OCI-LY1 (cell line): ENCODE measurements around the gene CCDC73.

Source experiments
- H2AFZ ChIP-seq: fragments of 200-600 bp; sonication (generic), shearing (Covaris generic); 2 replicates; pipeline ENCODE4 v1.6.0; 2014; ENCODE audit warnings: antibody characterized with exemption, mild to moderate bottlenecking, low read length
- H3F3A ChIP-seq: fragments of 200-600 bp; sonication (generic), shearing (Covaris generic); 2 replicates; pipeline ENCODE4 v1.6.0; 2014; ENCODE audit warnings: mild to moderate bottlenecking, antibody characterized with exemption, low read length, moderate library complexity; ENCODE audit not compliant: insufficient read depth
- H3K27ac ChIP-seq: fragments of 200-600 bp; sonication (generic); 2 replicates; pipeline ENCODE4 v1.5.1; 2014; ENCODE audit warnings: low read length, mixed run types, mild to moderate bottlenecking, low read depth; ENCODE audit not compliant: poor library complexity, severe bottlenecking
- H3K27me3 ChIP-seq: fragments of 200-600 bp; sonication (generic); 2 replicates; pipeline ENCODE4 v1.6.0; 2014; ENCODE audit warnings: antibody characterized with exemption, mild to moderate bottlenecking, low read length, moderate library complexity; ENCODE audit not compliant: insufficient read depth
- H3K36me3 ChIP-seq: fragments of 200-600 bp; sonication (generic); 2 replicates; pipeline ENCODE4 v1.6.1; 2014; ENCODE audit warnings: mild to moderate bottlenecking, antibody characterized with exemption, low read length, moderate library complexity, mixed read lengths; ENCODE audit not compliant: insufficient read depth
- H3K4me1 ChIP-seq: fragments of 200-600 bp; sonication (generic); 2 replicates; pipeline ENCODE4 v1.5.1; 2014; ENCODE audit warnings: mild to moderate bottlenecking, low read length, moderate library complexity; ENCODE audit not compliant: insufficient read depth, severe bottlenecking
- H3K4me2 ChIP-seq: fragments of 200-600 bp; sonication (generic), shearing (Covaris generic); 2 replicates; pipeline ENCODE4 v1.6.1; 2014; ENCODE audit warnings: low read length
- H3K4me3 ChIP-seq: fragments of 200-600 bp; sonication (generic); 2 replicates; pipeline ENCODE4 v1.5.1; 2014; ENCODE audit warnings: low read length, low read depth, mild to moderate bottlenecking, mixed read lengths; ENCODE audit not compliant: poor library complexity, severe bottlenecking
- H3K79me2 ChIP-seq: fragments of 200-600 bp; shearing (Covaris generic); 2 replicates; pipeline ENCODE4 v1.6.1; 2016; ENCODE audit warnings: mixed run types, low read length, mixed read lengths; ENCODE audit not compliant: insufficient read depth
- H3K9ac ChIP-seq: fragments of 200-600 bp; sonication (generic), shearing (Covaris generic); 2 replicates; pipeline ENCODE4 v1.6.1; 2014; ENCODE audit warnings: mild to moderate bottlenecking, low read length, mixed read lengths
- H3K9me2 ChIP-seq: fragments of 200-600 bp; sonication (generic), shearing (Covaris generic); 2 replicates; pipeline ENCODE4 v1.6.1; 2014; ENCODE audit warnings: low read depth, mild to moderate bottlenecking, low read length, mixed read lengths
- H3K9me3 ChIP-seq: fragments of 200-600 bp; shearing (Covaris generic); 2 replicates; pipeline ENCODE4 v1.6.1; 2014; ENCODE audit warnings: low read length, mixed read lengths
- H4K20me1 ChIP-seq: fragments of 200-600 bp; sonication (generic), shearing (Covaris generic); 2 replicates; pipeline ENCODE4 v1.6.0; 2016; ENCODE audit warnings: mild to moderate bottlenecking, low read length; ENCODE audit not compliant: insufficient read depth
- EZH2 ChIP-seq: fragments of 200-600 bp; sonication (generic), shearing (Covaris generic); IDR thresholded peaks from 2 replicates; pipeline ENCODE4 v1.8.0; 2017; ENCODE audit warnings: borderline replicate concordance, mixed run types, mild to moderate bottlenecking, antibody characterized with exemption, low read length, moderate library complexity, mixed read lengths
- TF ChIP-seq, protein P1 (sequence below): fragments of 200-600 bp; sonication (generic), shearing (Covaris generic); IDR thresholded peaks from 2 replicates; pipeline ENCODE4 v1.5.1; 2017; ENCODE audit warnings: mild to moderate bottlenecking, antibody characterized with exemption, low read length, moderate library complexity, mixed read lengths

The CCDC73 gene

DNA sequence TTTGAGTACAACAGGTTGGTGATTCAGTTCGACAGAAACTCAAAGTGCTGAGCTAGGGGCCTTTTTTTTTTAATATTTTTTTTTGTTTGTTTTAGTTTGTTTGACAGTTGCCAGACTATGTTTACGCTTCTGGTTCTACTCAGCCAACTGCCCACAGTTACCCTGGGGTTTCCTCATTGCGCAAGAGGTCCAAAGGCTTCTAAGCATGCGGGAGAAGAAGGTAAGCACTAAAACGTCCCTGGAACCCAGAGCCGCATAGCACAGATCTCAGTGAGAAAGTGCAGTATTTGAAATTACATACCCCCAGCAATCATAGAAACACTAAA lies 35.9 kb upstream of the CCDC73 start:
- H3K9ac ChIP-seq, result no peak overlapping the region
- peaks cover 4% of the 10 kb centered on the region for H3K4me1 ChIP-seq
- no peak overlapping the region for H3K4me2 ChIP-seq
- no peaks in the 10 kb centered on the region for H3F3A ChIP-seq
- H3K36me3 ChIP-seq, result no peaks in the 10 kb centered on the region
- H2AFZ ChIP-seq, result no peak overlapping the region
- H3K4me3 ChIP-seq, result no peak overlapping the region
- no peaks in the 10 kb centered on the region for H3K9me2 ChIP-seq
- H3K27me3 ChIP-seq, result no peaks in the 10 kb centered on the region
- no peaks in the 10 kb centered on the region for H3K9me3 ChIP-seq
- H3K79me2 ChIP-seq, result no peaks in the 10 kb centered on the region
- no peaks in the 10 kb centered on the region for H4K20me1 ChIP-seq
- TF ChIP-seq, protein P1, sequence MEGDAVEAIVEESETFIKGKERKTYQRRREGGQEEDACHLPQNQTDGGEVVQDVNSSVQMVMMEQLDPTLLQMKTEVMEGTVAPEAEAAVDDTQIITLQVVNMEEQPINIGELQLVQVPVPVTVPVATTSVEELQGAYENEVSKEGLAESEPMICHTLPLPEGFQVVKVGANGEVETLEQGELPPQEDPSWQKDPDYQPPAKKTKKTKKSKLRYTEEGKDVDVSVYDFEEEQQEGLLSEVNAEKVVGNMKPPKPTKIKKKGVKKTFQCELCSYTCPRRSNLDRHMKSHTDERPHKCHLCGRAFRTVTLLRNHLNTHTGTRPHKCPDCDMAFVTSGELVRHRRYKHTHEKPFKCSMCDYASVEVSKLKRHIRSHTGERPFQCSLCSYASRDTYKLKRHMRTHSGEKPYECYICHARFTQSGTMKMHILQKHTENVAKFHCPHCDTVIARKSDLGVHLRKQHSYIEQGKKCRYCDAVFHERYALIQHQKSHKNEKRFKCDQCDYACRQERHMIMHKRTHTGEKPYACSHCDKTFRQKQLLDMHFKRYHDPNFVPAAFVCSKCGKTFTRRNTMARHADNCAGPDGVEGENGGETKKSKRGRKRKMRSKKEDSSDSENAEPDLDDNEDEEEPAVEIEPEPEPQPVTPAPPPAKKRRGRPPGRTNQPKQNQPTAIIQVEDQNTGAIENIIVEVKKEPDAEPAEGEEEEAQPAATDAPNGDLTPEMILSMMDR, result no peak
- no peak for TF ChIP-seq EZH2
- no peak overlapping the region for H3K27ac ChIP-seq

DNA sequence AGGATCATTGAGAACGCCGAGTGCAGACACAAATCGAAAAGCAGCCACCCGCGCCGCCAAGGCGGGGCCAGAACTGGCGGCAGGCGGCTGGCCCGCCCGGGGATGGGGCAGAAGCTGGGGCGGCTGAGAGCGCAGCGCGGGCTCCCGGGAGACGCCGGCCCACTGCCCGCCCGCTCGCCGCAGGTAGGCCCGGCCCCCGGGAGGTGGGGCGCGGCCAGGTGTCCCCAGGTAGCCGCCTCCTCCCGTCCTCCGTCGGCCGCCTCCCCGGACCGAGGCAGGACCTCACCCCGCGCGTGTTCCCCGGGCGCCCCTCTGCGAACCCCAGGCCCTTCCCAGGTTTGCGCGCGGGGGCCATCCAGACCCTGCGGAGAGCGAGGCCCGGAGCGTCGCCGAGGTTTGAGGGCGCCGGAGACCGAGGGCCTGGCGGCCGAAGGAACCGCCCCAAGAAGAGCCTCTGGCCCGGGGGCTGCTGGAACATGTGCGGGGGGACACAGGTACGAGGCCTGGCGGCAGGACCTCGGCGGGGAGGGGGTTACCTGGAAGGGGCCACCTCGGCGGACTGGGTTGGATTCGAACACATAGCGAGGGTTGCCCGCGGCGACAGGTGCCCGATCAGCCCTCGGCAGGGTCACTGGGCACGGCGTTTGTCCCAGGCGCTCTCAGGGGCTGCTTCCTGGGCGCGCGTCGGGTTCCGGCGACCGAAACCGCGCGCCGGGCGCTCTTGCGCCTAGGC lies 35.4 kb upstream of the CCDC73 start, which contains the start of gene PRRG4:
Gene PRRG4, plus strand, starts transcription at position 248 of the 733 bp plus-strand sequence. CDS start 603 bp downstream, outside the sequence.
- H4K20me1 ChIP-seq, result no peaks in the 10 kb centered on the region
- no peaks in the 10 kb centered on the region for H3K79me2 ChIP-seq
- H3K27ac ChIP-seq, result no peak within 1 kb of the TSS
- no peak within 1 kb of the TSS for H3K9ac ChIP-seq
- H2AFZ ChIP-seq, result no peak within 1 kb of the TSS
- H3K27me3 ChIP-seq, result no peaks in the 10 kb centered on the region
- H3K9me2 ChIP-seq, result no peaks in the 10 kb centered on the region
- H3F3A ChIP-seq, result no peaks in the 10 kb centered on the region
- no peaks in the 10 kb centered on the region for H3K9me3 ChIP-seq
- peaks cover 4% of the 10 kb centered on the region for H3K4me1 ChIP-seq
- peak within 1 kb of the TSS; percentile 48 for H3K4me3 ChIP-seq
- no peak for TF ChIP-seq EZH2
- TF ChIP-seq, protein P1, result no peak
- H3K4me2 ChIP-seq, result peak within 1 kb of the TSS; percentile 63
- H3K36me3 ChIP-seq, result no peaks in the 10 kb centered on the region

DNA sequence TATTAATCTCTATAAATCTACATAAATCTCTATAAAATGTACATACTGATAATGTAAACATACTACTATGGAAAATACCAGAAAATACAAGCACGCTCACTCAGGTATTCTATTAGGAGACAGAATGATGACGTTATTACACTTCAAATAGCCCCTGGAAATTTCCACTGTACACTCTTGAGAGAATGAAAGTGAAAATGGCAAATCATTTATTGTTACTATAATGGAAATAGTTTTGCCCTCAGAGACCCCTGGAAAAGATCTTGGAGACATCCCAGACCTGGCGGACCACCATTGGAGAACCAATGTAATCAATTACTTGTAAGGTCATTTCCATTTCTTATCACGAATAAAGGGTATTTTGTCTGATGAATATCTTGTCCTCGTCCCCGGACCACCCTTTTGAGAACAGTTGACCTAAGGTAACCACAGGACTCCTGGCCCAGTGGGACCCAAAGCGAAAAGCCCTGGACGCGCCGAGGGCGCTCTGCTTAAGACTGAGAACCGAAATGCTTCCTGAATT lies 34.8 kb upstream of the CCDC73 start:
- Histone ChIP-seq H2AFZ (no peak overlapping the region), H3K9me3 (no peaks in the 10 kb centered on the region), H3K4me1 (peaks cover 4% of the 10 kb centered on the region), H3K79me2 (no peaks in the 10 kb centered on the region), H3K36me3 (no peaks in the 10 kb centered on the region), H3K27me3 (no peaks in the 10 kb centered on the region), H3K4me3 (peak overlapping the region; percentile 48), H3K4me2 (peak overlapping the region; percentile 63), H3K27ac (no peak overlapping the region), H3K9ac (no peak overlapping the region), H4K20me1 (no peaks in the 10 kb centered on the region), H3K9me2 (no peaks in the 10 kb centered on the region), H3F3A (no peaks in the 10 kb centered on the region)
- no peak for TF ChIP-seq EZH2
- TF ChIP-seq, protein P1, result no peak
